Prostate gland (tissue), 2 donors: ENCODE measurements around the gene CYP3A4.

Experiments used
- CTCF ChIP-seq, 4 experiments: fragments of 200-600 bp in 2 of 4; fragments of 450-650 bp in 2 of 4; sonication (generic) in 2 of 4; IDR thresholded peaks; 1 replicate in 3 of 4; 2 replicates in 1 of 4; pipeline ENCODE4 v1.5.1; 2016 to 2019; ENCODE audit warnings: antibody characterized with exemption in 4 of 4, mild to moderate bottlenecking in 2 of 4, moderate library complexity in 2 of 4
- POLR2A ChIP-seq: fragments of 450-650 bp; IDR thresholded peaks from one replicate; pipeline ENCODE4 v1.6.1; 2016; ENCODE audit warnings: antibody characterized with exemption, mild to moderate bottlenecking

- TF ChIP-seq CTCF (IDR thresholded peaks at IDR 0.05) (no peak), POLR2A (no peak)
Measured at GRCh38 chr7:99824091-99824490, 40.1 kb upstream of the CYP3A4 start.
